Upper lobe of left lung (tissue), 6 donors: ENCODE measurements around the gene LILRB3. TPM values are rescaled to one million over a fixed set of nuclear protein-coding genes. Genes with fewer than 3 reads are reported as not detected.
"Not testable (repeated sequence)": the region's sequence is repeated elsewhere in the genome, so short reads cannot be mapped to it uniquely, and the experiment has no call there.

Experiments used
- ATAC-seq, 2 donors: fragments of 200-7000 bp; cut with Tn5 transposase; one replicate each; pipeline ENCODE4 v1.9.1; 2022; ENCODE audit warnings: mild to moderate bottlenecking in 2 of 2, moderate library complexity in 2 of 2; ENCODE audit not compliant: low FRiP score in 2 of 2
- DNase-seq, 2 donors: peaks; one replicate each; pipeline ENCODE4 v3.0.0-alpha.2; 2019 to 2020
- H3K27ac ChIP-seq, 4 donors: fragments of 200-600 bp; sonication (generic); one replicate each; pipeline ENCODE4 v1.5.1; 2016 to 2019
- H3K27me3 ChIP-seq, 4 donors: fragments of 200-600 bp; sonication (generic); one replicate each; pipeline ENCODE4 v1.5.1; 2017 to 2019
- H3K36me3 ChIP-seq, 4 donors: fragments of 200-600 bp; sonication (generic); one replicate each; pipeline ENCODE4 v1.5.1; 2016 to 2019
- H3K4me1 ChIP-seq, 4 donors: fragments of 200-600 bp; sonication (generic); one replicate each; pipeline ENCODE4 v1.5.1; 2018 to 2019
- H3K4me3 ChIP-seq, 4 donors: fragments of 200-600 bp; sonication (generic); one replicate each; pipeline ENCODE4 v1.5.1; 2017 to 2019; ENCODE audit warnings: mild to moderate bottlenecking in 2 of 4, moderate library complexity in 1 of 4
- H3K9me3 ChIP-seq, 4 donors: fragments of 200-600 bp; sonication (generic); one replicate each; pipeline ENCODE4 v1.5.1; 2018 to 2019
- EP300 ChIP-seq, 4 donors: sonication (generic); formaldehyde crosslinking; IDR thresholded peaks; one replicate each; pipeline ENCODE4 v1.5.1; 2017; ENCODE audit warnings: antibody characterized with exemption in 4 of 4, control low read depth in 2 of 4
- POLR2A ChIP-seq, 4 donors: fragments of 450-650 bp; IDR thresholded peaks; one replicate each; pipeline ENCODE4 v1.5.1; 2016 to 2017; ENCODE audit warnings: antibody characterized with exemption in 4 of 4, mild to moderate bottlenecking in 2 of 4
- POLR2AphosphoS5 ChIP-seq, 2 donors: sonication (generic); formaldehyde crosslinking; IDR thresholded peaks; one replicate each; pipeline ENCODE4 v1.5.1; 2017; ENCODE audit warnings: antibody characterized with exemption in 2 of 2
- WGBS, 2 donors: methylation state at CpG; one replicate each; pipeline ENCODE4 v1.1.5; 2017 to 2018; 5-methylcytosine and 5-hydroxymethylcytosine counted together
- total RNA-seq, 6 donors: library from RNA; depleted of rRNA in 4 of 6; stranded (reverse); fragments of >200 nt in 4 of 6; gene quantifications; one replicate each; pipeline versions ENCODE4 v1.1.0 to v1.2.1, GENCODE V29; 2016 to 2021
- TF ChIP-seq, protein P1 (sequence below), 6 experiments: fragments of 450-650 bp in 4 of 6; fragments of 200-600 bp in 2 of 6; sonication (generic) in 2 of 6; IDR thresholded peaks; one replicate each; pipeline ENCODE4 v1.5.1; 2016 to 2019; ENCODE audit warnings: antibody characterized with exemption in 6 of 6
- donor health status: DM: no; HTN: no; CAD: no; lungs with moderate emphysema.
- donor health status: DM: no; HTN: yes; CAD: no; lungs with severe emphysema.

The LILRB3 gene
- total RNA-seq, 6 donors from 2014 or later = 43.4 to 106 (median 70.7) TPM

DNA sequence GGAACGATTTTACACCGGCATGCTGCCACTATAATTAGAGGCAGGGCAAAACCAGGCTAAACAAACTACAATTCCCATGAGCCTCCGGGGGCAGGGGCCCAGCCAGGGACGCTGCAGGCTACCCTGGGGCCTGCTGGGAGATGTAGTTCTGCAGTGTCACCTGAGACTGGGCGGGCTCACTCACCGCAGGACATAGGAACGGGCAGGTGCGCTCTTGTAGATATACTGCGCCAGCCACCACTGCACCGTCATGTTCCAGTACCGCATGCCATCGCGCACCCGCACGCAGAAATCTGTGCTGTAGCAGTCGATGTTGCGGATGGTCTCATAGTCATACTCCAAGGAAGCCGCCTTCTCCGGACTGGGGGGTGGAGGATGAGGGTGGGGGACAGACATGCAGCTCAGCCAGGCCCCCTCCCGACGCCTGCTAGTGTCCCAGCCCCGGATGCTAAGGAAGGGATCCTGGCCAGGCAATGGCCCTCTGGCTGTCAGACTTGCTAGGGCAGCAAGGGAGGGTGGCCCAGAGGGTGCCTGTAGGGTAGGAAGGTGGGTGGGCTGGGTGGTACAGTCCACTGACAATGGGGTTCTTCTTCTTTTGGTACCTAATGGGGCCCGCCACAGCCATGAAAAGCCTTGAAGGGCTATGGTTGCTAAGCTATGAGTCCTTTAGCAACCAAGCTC lies 44.1 kb downstream of the LILRB3 start:
- Histone ChIP-seq H3K9me3 (no peaks in the 10 kb centered on the region), H3K27ac (no peak overlapping the region), H3K4me3 (no peak overlapping the region), H3K4me1 (no peaks in the 10 kb centered on the region), H3K27me3 (no peaks in the 10 kb centered on the region), H3K36me3 (peaks cover 0 to 45% (median 23%) of the 10 kb centered on the region in 4 donors)
- 91 to 93% methylated on average over 18 to 22 of the region's 23 CpGs for WGBS, 2 donors
- peak; percentile 64 to 68 for ATAC-seq
- TF ChIP-seq POLR2AphosphoS5 (IDR thresholded peaks at IDR 0.05) = no peak
- no peak for TF ChIP-seq POLR2A (IDR thresholded peaks at IDR 0.05)
- TF ChIP-seq, protein P1, sequence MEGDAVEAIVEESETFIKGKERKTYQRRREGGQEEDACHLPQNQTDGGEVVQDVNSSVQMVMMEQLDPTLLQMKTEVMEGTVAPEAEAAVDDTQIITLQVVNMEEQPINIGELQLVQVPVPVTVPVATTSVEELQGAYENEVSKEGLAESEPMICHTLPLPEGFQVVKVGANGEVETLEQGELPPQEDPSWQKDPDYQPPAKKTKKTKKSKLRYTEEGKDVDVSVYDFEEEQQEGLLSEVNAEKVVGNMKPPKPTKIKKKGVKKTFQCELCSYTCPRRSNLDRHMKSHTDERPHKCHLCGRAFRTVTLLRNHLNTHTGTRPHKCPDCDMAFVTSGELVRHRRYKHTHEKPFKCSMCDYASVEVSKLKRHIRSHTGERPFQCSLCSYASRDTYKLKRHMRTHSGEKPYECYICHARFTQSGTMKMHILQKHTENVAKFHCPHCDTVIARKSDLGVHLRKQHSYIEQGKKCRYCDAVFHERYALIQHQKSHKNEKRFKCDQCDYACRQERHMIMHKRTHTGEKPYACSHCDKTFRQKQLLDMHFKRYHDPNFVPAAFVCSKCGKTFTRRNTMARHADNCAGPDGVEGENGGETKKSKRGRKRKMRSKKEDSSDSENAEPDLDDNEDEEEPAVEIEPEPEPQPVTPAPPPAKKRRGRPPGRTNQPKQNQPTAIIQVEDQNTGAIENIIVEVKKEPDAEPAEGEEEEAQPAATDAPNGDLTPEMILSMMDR (IDR thresholded peaks at IDR 0.05) = no peak
- no peak for TF ChIP-seq EP300 (IDR thresholded peaks at IDR 0.05)
- DNase-seq = no peak

DNA sequence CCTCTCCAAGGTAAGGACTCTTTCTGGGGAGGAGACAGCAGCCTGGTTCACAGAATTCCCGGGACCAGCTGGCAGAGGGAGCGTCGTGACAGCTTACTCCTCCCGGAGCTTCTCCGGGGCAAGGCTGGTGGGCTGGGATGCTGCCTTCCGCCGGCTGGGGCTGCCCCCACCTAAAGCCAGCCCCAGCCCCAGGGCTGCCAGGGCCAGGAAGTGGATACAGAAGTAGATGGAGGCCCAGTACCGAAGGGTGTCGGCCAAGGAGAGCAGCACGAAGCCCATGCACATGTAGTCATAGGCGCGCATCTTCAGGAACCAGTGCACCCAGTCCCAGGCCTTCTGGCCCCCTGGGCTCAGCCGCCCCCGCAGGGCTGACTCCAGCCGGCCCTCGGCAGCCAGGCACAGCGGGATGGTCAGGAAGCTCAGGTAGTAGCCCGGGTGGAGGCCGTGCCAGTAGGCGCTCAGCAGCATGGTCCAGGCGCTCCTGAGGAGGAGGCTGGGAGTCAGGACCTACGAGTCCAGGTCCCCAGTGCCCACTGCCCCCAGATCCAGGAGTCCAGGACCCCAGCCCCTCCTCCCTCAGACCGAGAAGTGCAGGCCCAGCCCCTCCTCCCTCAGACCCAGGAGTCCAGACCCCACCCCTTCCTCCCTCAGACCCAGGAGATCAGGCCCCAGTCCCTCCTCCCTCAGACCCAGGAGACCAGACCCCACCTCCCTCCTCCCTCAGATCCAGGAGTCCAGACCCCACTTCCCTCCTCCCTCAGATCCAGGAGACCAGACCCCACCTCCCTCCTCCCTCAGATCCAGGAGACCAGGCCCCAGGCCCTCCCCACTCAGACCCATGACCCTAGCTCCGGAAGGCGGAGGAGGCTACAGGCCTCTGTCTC lies 48.6 kb downstream of the LILRB3 start:
- Histone ChIP-seq H3K27me3 (no peaks in the 10 kb centered on the region), H3K27ac (no peak overlapping the region), H3K9me3 (no peaks in the 10 kb centered on the region), H3K36me3 (peaks cover 0 to 19% (median 8%) of the 10 kb centered on the region in 4 donors), H3K4me3 (no peak overlapping the region), H3K4me1 (peaks cover 0 to 14% (median 3%) of the 10 kb centered on the region in 4 donors)
- WGBS, 2 donors = 82 to 85% methylated on average over 2 to 23 of the region's 25 CpGs
- DNase-seq (no peak), ATAC-seq (no peak)
- TF ChIP-seq, protein P1 (IDR thresholded peaks at IDR 0.05) = no peak
- no peak for TF ChIP-seq EP300 (IDR thresholded peaks at IDR 0.05)
- no peak for TF ChIP-seq POLR2A (IDR thresholded peaks at IDR 0.05)
- TF ChIP-seq POLR2AphosphoS5 (IDR thresholded peaks at IDR 0.05) = no peak

GRCh38 chr19:54173359-54173699 lies 49.5 kb downstream of the LILRB3 start:
- ATAC-seq (no peak), DNase-seq (no peak)
- H3K27ac ChIP-seq = peak overlapping the region in 2 of 4 donors; percentile 53 to 77
- H3K9me3 ChIP-seq = no peaks in the 10 kb centered on the region
- H3K27me3 ChIP-seq = no peaks in the 10 kb centered on the region
- H3K36me3 ChIP-seq = peaks cover 0 to 11% (median 4%) of the 10 kb centered on the region in 4 donors
- H3K4me3 ChIP-seq = peak overlapping the region in 3 of 4 donors; percentile 39 to 50 (median 47)
- peaks cover 0 to 16% (median 6%) of the 10 kb centered on the region in 4 donors for H3K4me1 ChIP-seq
- WGBS, 2 donors = 42 to 70% methylated on average over 6 to 14 of the region's 15 CpGs
- no peak for TF ChIP-seq POLR2A (IDR thresholded peaks at IDR 0.05)
- no peak for TF ChIP-seq POLR2AphosphoS5 (IDR thresholded peaks at IDR 0.05)
- TF ChIP-seq, protein P1 (IDR thresholded peaks at IDR 0.05) = no peak
- TF ChIP-seq EP300 (IDR thresholded peaks at IDR 0.05) = no peak

- TF ChIP-seq POLR2A (IDR thresholded peaks at IDR 0.05) = peak in 2 of 4 donors; percentile 27 to 63
- peak in 1 of 2 donors; percentile 55 for TF ChIP-seq POLR2AphosphoS5 (IDR thresholded peaks at IDR 0.05)
- TF ChIP-seq, protein P1 (IDR thresholded peaks at IDR 0.05) = peak in 3 of 6 experiments; percentile 51 to 78 (median 69)
- TF ChIP-seq EP300 (IDR thresholded peaks at IDR 0.05) = no peak
- Histone ChIP-seq H3K4me3 (peak within 1 kb of the TSS in 3 of 4 donors; percentile 39 to 50 (median 47)), H3K9me3 (no peaks in the 10 kb centered on the region), H3K27me3 (no peaks in the 10 kb centered on the region), H3K36me3 (peaks cover 0 to 11% (median 2%) of the 10 kb centered on the region in 4 donors), H3K4me1 (peaks cover 0 to 19% (median 8%) of the 10 kb centered on the region in 4 donors), H3K27ac (peak within 1 kb of the TSS; percentile 16 to 80 (median 65))
- 11 to 14% methylated on average over 3 to 11 of the region's 13 CpGs for WGBS, 2 donors
- peak in 1 of 2 donors; percentile 90 for DNase-seq
- peak; percentile 62 to 94 for ATAC-seq
Observed at GRCh38 chr19:54172471-54173358, 50.1 kb downstream of the LILRB3 start, which contains the start of gene TMC4. TMC4 (minus strand) TSS chr19:54173160; CDS start chr19:54173117, 43 bp downstream.

GRCh38 chr19:54171736-54172431 lies 50.9 kb downstream of the LILRB3 start:
- peak overlapping the region in 3 of 4 donors; percentile 39 to 50 (median 47) for H3K4me3 ChIP-seq

More at GRCh38 chr19:54171736-54172431, 50.9 kb downstream of the LILRB3 start:
- not testable (repeated sequence) for H3K27me3 ChIP-seq, H3K9me3 ChIP-seq, ATAC-seq, DNase-seq
- WGBS, 2 donors = 67 to 69% methylated on average over 11 to 13 of the region's 23 CpGs
- peak overlapping the region in 2 of 4 donors; percentile 53 to 77 for H3K27ac ChIP-seq
- peaks cover 0 to 11% (median 2%) of the 10 kb centered on the region in 4 donors for H3K36me3 ChIP-seq
- peaks cover 0 to 19% (median 8%) of the 10 kb centered on the region in 4 donors for H3K4me1 ChIP-seq
